GM23338 (cell line): ENCODE results near the gene TGFBR3. TPM values are rescaled to one million over a fixed set of nuclear protein-coding genes. Genes with fewer than 3 reads are reported as not detected.

ENCODE experiments used
- ETS1 ChIP-seq: IDR thresholded peaks from 2 replicates; pipeline ENCODE4 v1.6.1; 2016; ENCODE audit warnings: antibody characterized with exemption
- EZH2 ChIP-seq: fragments of 200-600 bp; sonication (generic); IDR thresholded peaks from one replicate; pipeline ENCODE4 v1.8.0; 2017; ENCODE audit warnings: antibody characterized with exemption, mild to moderate bottlenecking, low read depth; ENCODE audit not compliant: unreplicated experiment
- EZH2phosphoT487 ChIP-seq: fragments of 200-600 bp; sonication (generic); IDR thresholded peaks from one replicate; pipeline ENCODE4 v1.8.1; 2018; ENCODE audit warnings: antibody characterized with exemption; ENCODE audit not compliant: unreplicated experiment
- JUNB ChIP-seq: IDR thresholded peaks from one replicate; pipeline ENCODE4 v1.6.1; 2016; ENCODE audit warnings: antibody characterized with exemption; ENCODE audit not compliant: unreplicated experiment
- NANOG ChIP-seq: IDR thresholded peaks from 2 replicates; pipeline ENCODE4 v1.6.1; 2016; ENCODE audit warnings: antibody characterized with exemption, borderline replicate concordance
- POLR2AphosphoS5 ChIP-seq: IDR thresholded peaks from 2 replicates; pipeline ENCODE4 v1.6.1; 2016; ENCODE audit warnings: antibody characterized with exemption, low read depth
- REST ChIP-seq: IDR thresholded peaks from one replicate; pipeline ENCODE4 v1.6.1; 2018; ENCODE audit warnings: antibody characterized with exemption; ENCODE audit not compliant: unreplicated experiment
- STAT1 ChIP-seq: IDR thresholded peaks from one replicate; pipeline ENCODE4 v1.6.1; 2016; ENCODE audit warnings: antibody characterized with exemption; ENCODE audit not compliant: unreplicated experiment
- ZNF114 ChIP-seq: fragments of 250-450 bp; sonication (Bioruptor Pico); IDR thresholded peaks from 2 replicates; pipeline ENCODE4 v1.5.0; 2020; ENCODE audit warnings: mild to moderate bottlenecking, moderate library complexity
- ZNF462 ChIP-seq: fragments of 250-450 bp; sonication (Bioruptor Pico); IDR thresholded peaks from 2 replicates; pipeline ENCODE4 v1.5.0; 2020; ENCODE audit warnings: mild to moderate bottlenecking, moderate library complexity
- polyA plus RNA-seq: library from polyadenylated mRNA; unstranded; fragments of >200 nt; fragmentation: Nextera tagmentation; extraction: Ambion mirVana; gene quantifications from 2 replicates; pipeline ENCODE4 v1.2.1, GENCODE V29; 2016
- total RNA-seq: library from RNA; depleted of rRNA; stranded (reverse); fragments of >200 nt; shearing (Covaris generic); gene quantifications from 2 replicates; pipeline ENCODE4 v1.2.3, GENCODE V29; 2014

The TGFBR3 gene
- total and polyA plus RNA-seq, 2 experiments from 2014 or later = 1.7 to 2.9 TPM

GRCh38 chr1:91901231-91901630 lies 15.3 kb upstream of the TGFBR3 start (continued):
- TF ChIP-seq ZNF462 (CRISPR knock-in tag) = no peak
- no peak for TF ChIP-seq NANOG
- TF ChIP-seq JUNB = no peak
- TF ChIP-seq STAT1 = no peak
- TF ChIP-seq ZNF114 = no peak
- TF ChIP-seq REST = no peak
- no peak for TF ChIP-seq POLR2AphosphoS5
- no peak for TF ChIP-seq EZH2phosphoT487
- no peak for TF ChIP-seq ETS1
- no peak for TF ChIP-seq EZH2
